Measurements from ENCODE around the gene ARHGAP1. TPM values are rescaled to one million over a fixed set of nuclear protein-coding genes. Genes with fewer than 3 reads are reported as not detected.

Gene ARHGAP1
- total RNA-seq, 1 experiment from 2014 or later: 65.4 TPM

DNA sequence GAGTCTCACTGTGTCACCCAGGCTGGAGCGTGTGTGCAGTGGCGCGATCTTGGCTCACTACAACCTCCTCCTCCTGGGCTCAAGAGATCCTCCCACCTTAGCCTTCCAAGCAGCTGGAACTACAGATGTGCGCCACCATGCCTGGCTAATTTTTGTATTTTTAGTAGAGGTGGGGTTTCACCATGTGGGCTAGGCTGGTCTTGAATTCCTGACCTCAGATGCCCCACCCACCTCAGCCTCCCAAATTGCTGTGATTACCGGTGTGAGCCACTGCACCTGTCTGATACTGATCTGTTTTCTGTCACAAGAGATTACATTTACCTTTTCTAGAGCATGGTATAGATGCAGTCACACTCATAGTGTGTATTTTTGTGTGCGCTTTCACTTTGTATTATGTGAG lies 71.5 kb downstream of the ARHGAP1 start:
- H3K4me1 Mint-ChIP-seq (ENCODE audit: low read depth, unreplicated experiment): peaks cover 11% of the 10 kb centered on the region
- no peak overlapping the region for H3K4me3 Mint-ChIP-seq (ENCODE audit: low read depth, unreplicated experiment)
- no peak overlapping the region for H3K27ac Mint-ChIP-seq (ENCODE audit: unreplicated experiment)
- CTCF ChIA-PET: no interaction called here
- no TSS peak for BruUV-seq (replicated peaks)
- H3K27me3 Mint-ChIP-seq (ENCODE audit: unreplicated experiment): no peaks in the 10 kb centered on the region
- intact Hi-C loops (cut with micrococcal nuclease; ENCODE audit: unreplicated experiment): no loop called here
- no peak for TF ChIP-seq CTCF (IDR thresholded peaks at IDR 0.05; ENCODE audit: unreplicated experiment)
- no peaks in the 10 kb centered on the region for H3K9me3 Mint-ChIP-seq (ENCODE audit: low read depth, unreplicated experiment)
- DNase-seq: no peak
- H3K36me3 Mint-ChIP-seq (ENCODE audit: insufficient read depth, unreplicated experiment): peaks cover 18% of the 10 kb centered on the region

Other genes with a start within 250 kb of the ARHGAP1 start
- 35.0 and 42.2 TPM in 2 replicates for gene AMBRA1, start 106.6 kb downstream of the ARHGAP1 start, total RNA-seq (2022)
- gene HARBI1, start 83.4 kb downstream of the ARHGAP1 start, total RNA-seq (2022): 8.2 and 10.1 TPM in 2 replicates
- gene ATG13, start 83.1 kb downstream of the ARHGAP1 start, total RNA-seq (2022): 53.2 and 57.1 TPM in 2 replicates
- 14.8 and 15.5 TPM in 2 replicates for gene ZNF408, start 412 bp upstream of the ARHGAP1 start, total RNA-seq (2022)
- not detected in 2 replicates for gene F2, start 18.6 kb upstream of the ARHGAP1 start, total RNA-seq (2022)
- 124 and 140 TPM in 2 replicates for gene CKAP5, start 145.7 kb upstream of the ARHGAP1 start, total RNA-seq (2022)
- 0.80 and 1.3 TPM in 2 replicates for gene LRP4, start 217.9 kb upstream of the ARHGAP1 start, total RNA-seq (2022)
- gene CSTPP1, start 236.1 kb upstream of the ARHGAP1 start, total RNA-seq (2022): 23.2 and 24.3 TPM in 2 replicates

All from Calu3 (cell line).